ENCODE measurements around the gene HMX3. TPM values are rescaled to one million over a fixed set of nuclear protein-coding genes. Genes with fewer than 3 reads are reported as not detected.

HMX3 gene
- total and polyA plus RNA-seq, 9 donors, result 0.23 TPM; not detected in 8

GRCh38 chr10:123132576-123133477, 2.9 kb upstream of the HMX3 start:
- no peaks in the 10 kb centered on the region for H3K36me3 ChIP-seq
- no peak overlapping the region for H3K4me3 ChIP-seq
- peak; percentile 62 to 83 (median 79) for DNase-seq
- TF ChIP-seq, protein P1, sequence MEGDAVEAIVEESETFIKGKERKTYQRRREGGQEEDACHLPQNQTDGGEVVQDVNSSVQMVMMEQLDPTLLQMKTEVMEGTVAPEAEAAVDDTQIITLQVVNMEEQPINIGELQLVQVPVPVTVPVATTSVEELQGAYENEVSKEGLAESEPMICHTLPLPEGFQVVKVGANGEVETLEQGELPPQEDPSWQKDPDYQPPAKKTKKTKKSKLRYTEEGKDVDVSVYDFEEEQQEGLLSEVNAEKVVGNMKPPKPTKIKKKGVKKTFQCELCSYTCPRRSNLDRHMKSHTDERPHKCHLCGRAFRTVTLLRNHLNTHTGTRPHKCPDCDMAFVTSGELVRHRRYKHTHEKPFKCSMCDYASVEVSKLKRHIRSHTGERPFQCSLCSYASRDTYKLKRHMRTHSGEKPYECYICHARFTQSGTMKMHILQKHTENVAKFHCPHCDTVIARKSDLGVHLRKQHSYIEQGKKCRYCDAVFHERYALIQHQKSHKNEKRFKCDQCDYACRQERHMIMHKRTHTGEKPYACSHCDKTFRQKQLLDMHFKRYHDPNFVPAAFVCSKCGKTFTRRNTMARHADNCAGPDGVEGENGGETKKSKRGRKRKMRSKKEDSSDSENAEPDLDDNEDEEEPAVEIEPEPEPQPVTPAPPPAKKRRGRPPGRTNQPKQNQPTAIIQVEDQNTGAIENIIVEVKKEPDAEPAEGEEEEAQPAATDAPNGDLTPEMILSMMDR (IDR thresholded peaks at IDR 0.05), result peak; percentile 41 to 61 (median 49)
- TF ChIP-seq POLR2A (IDR thresholded peaks at IDR 0.05), result no peak
- TF ChIP-seq EP300 (IDR thresholded peaks at IDR 0.05), result no peak
- intact Hi-C loops (cut with DNase I), result loop anchor here in 3 of 4 donors (5.0 to 10.0 kb wide), 3 partner anchors 422 to 832 kb away; no protein-coding TSS in a partner anchor
- peaks cover 15% of the 10 kb centered on the region for H3K4me1 ChIP-seq (ENCODE audit: insufficient read depth)
- WGBS, 3 donors, result 2 to 3% (median 2%) methylated on average over 48 of the region's 48 CpGs
- H3K9me3 ChIP-seq, result peaks cover 0 to 3% of the 10 kb centered on the region in 2 donors
- H3K27ac ChIP-seq, result no peak overlapping the region
- peaks cover 14% of the 10 kb centered on the region for H3K27me3 ChIP-seq

- H3K36me3 ChIP-seq, result no peaks in the 10 kb centered on the region
- peaks cover 15% of the 10 kb centered on the region for H3K4me1 ChIP-seq (ENCODE audit: insufficient read depth)
- no peak for DNase-seq
- intact Hi-C loops (cut with DNase I), result loop anchor here in 3 of 4 donors (5.0 to 10.0 kb wide), 3 partner anchors 421 to 831 kb away; no protein-coding TSS in a partner anchor
- WGBS, 3 donors, result 4 to 5% (median 4%) methylated on average over 40 of the region's 40 CpGs
- peaks cover 14% of the 10 kb centered on the region for H3K27me3 ChIP-seq
- H3K4me3 ChIP-seq, result no peak overlapping the region
- H3K27ac ChIP-seq, result no peak overlapping the region
- peaks cover 0 to 3% of the 10 kb centered on the region in 2 donors for H3K9me3 ChIP-seq
- TF ChIP-seq, protein P1 (IDR thresholded peaks at IDR 0.05), result no peak
- no peak for TF ChIP-seq EP300 (IDR thresholded peaks at IDR 0.05)
- TF ChIP-seq POLR2A (IDR thresholded peaks at IDR 0.05), result no peak
These were observed 2.0 kb upstream of the HMX3 start for GRCh38 chr10:123133541-123134342.

GRCh38 chr10:123134343-123134914, 1.3 kb upstream of the HMX3 start:
- H3K27ac ChIP-seq, result no peak overlapping the region
- no peaks in the 10 kb centered on the region for H3K36me3 ChIP-seq
- H3K4me1 ChIP-seq (ENCODE audit: insufficient read depth), result peaks cover 15% of the 10 kb centered on the region
- DNase-seq, result no peak
- TF ChIP-seq EP300 (IDR thresholded peaks at IDR 0.05) (no peak), POLR2A (IDR thresholded peaks at IDR 0.05) (no peak)
- TF ChIP-seq, protein P1 (IDR thresholded peaks at IDR 0.05), result no peak
- 3 to 4% (median 4%) methylated on average over 37 to 42 of the region's 42 CpGs for WGBS, 3 donors
- H3K4me3 ChIP-seq, result no peak overlapping the region
- peaks cover 14% of the 10 kb centered on the region for H3K27me3 ChIP-seq
- intact Hi-C loops (cut with DNase I), result loop anchor here in 3 of 4 donors (5.0 to 10.0 kb wide), 3 partner anchors 420 to 830 kb away; no protein-coding TSS in a partner anchor
- H3K9me3 ChIP-seq, result no peaks in the 10 kb centered on the region

GRCh38 chr10:123134915-123135414, 805 bp upstream of the HMX3 start:
- 1 to 3% (median 2%) methylated on average over 16 to 45 of the region's 46 CpGs for WGBS, 3 donors
- DNase-seq, result no peak
- Histone ChIP-seq H3K36me3 (no peaks in the 10 kb centered on the region), H3K27me3 (peaks cover 16% of the 10 kb centered on the region), H3K9me3 (no peaks in the 10 kb centered on the region), H3K4me1 (ENCODE audit: insufficient read depth) (peaks cover 15% of the 10 kb centered on the region), H3K27ac (no peak overlapping the region), H3K4me3 (no peak overlapping the region)
- intact Hi-C loops (cut with DNase I), result loop anchor here in 3 of 4 donors (5.0 to 10.0 kb wide), 3 partner anchors 420 to 830 kb away; no protein-coding TSS in a partner anchor
- TF ChIP-seq EP300 (IDR thresholded peaks at IDR 0.05) (no peak), POLR2A (IDR thresholded peaks at IDR 0.05) (no peak)
- TF ChIP-seq, protein P1 (IDR thresholded peaks at IDR 0.05), result no peak

All from ovary (tissue), 9 donors.